Endothelial cell of umbilical vein (primary cell): Measurements from ENCODE around the gene LMBRD1. TPM values are rescaled to one million over a fixed set of nuclear protein-coding genes. Genes with fewer than 3 reads are reported as not detected.

ENCODE experiments used
- BruUV-seq: library from RNA; stranded (reverse); fragments of 400-500 nt; replicated peaks from 2 replicates; lab custom pipeline; 2021; lab: Mats Ljungman, UMichigan
- CTCF ChIA-PET: fragments of 300-600, 350-600 bp; sonication (Branson Sonifier 250); formaldehyde crosslinking; loops from one replicate; lab custom pipeline; 2021; ENCODE audit warnings: antibody characterized with exemption, inconsistent platforms; lab: Charles Lee
- POLR2A ChIA-PET: fragments of 300-600, 350-600 bp; sonication (Branson Sonifier 250); formaldehyde crosslinking; loops from one replicate; lab custom pipeline; 2021; ENCODE audit warnings: antibody characterized with exemption, inconsistent platforms; lab: Charles Lee
- DNase-seq: peaks from one replicate; pipeline ENCODE4 v3.0.0-alpha.2; 2011; ENCODE audit warnings: low read depth, low spot score
- FAIRE-seq: peaks from 2 replicates; lab custom pipeline; 2011; peaks lifted over from hg19 to GRCh38; lab: Jason Lieb, UNC
- H2AFZ ChIP-seq: 2 replicates; pipeline ENCODE4 v1.6.0; 2012; ENCODE audit warnings: low read depth, low read length, control low read depth, inconsistent platforms
- H3K27ac ChIP-seq: 2 replicates; pipeline ENCODE4 v1.5.1; 2011; ENCODE audit warnings: low read depth, mild to moderate bottlenecking, control low read depth, low read length, moderate library complexity; ENCODE audit not compliant: insufficient read depth
- H3K27me3 ChIP-seq, 2 experiments: 2 replicates each; pipeline versions ENCODE4 v1.6.0 to v1.6.1; 2011; ENCODE audit warnings: low read length in 2 of 2, mixed read lengths in 1 of 2; ENCODE audit not compliant: control insufficient read depth in 2 of 2, insufficient read depth in 2 of 2
- H3K36me3 ChIP-seq, 2 experiments: 2 replicates in 1 of 2; 3 replicates in 1 of 2; pipeline ENCODE4 v1.5.1; 2011; ENCODE audit warnings: low read length in 2 of 2, mild to moderate bottlenecking in 1 of 2, moderate library complexity in 1 of 2; ENCODE audit not compliant: control insufficient read depth in 2 of 2, insufficient read depth in 2 of 2; ENCODE audit errors: extremely low read depth in 1 of 2
- H3K4me1 ChIP-seq: 3 replicates; pipeline ENCODE4 v1.5.1; 2011; ENCODE audit warnings: mild to moderate bottlenecking, low read length; ENCODE audit not compliant: control insufficient read depth, insufficient read depth; ENCODE audit errors: extremely low read depth
- H3K4me2 ChIP-seq: 2 replicates; pipeline ENCODE4 v1.6.1; 2011; ENCODE audit warnings: low read length, control low read depth, mixed read lengths; ENCODE audit not compliant: insufficient read depth
- H3K4me3 ChIP-seq, 3 experiments: fragments of 200-600 bp in 1 of 3; sonication (generic), shearing (Covaris generic) in 1 of 3; replicated peaks in 1 of 3; 2 replicates each; pipeline ENCODE4 v1.5.1; 2011 to 2016; ENCODE audit warnings: control low read depth in 3 of 3, low read length in 3 of 3, mild to moderate bottlenecking in 2 of 3, inconsistent platforms in 1 of 3, low read depth in 1 of 3, moderate library complexity in 1 of 3; ENCODE audit not compliant: insufficient read depth in 1 of 3
- H3K79me2 ChIP-seq: 2 replicates; pipeline ENCODE4 v1.6.0; 2012; ENCODE audit warnings: low read length, inconsistent platforms; ENCODE audit not compliant: control insufficient read depth, insufficient read depth
- H3K9ac ChIP-seq: replicated peaks from 2 replicates; pipeline ENCODE3; 2011; ENCODE audit warnings: low read length, control low read depth; ENCODE audit not compliant: insufficient read depth; ENCODE audit errors: extremely low read depth
- H3K9me1 ChIP-seq: replicated peaks from 3 replicates; pipeline ENCODE4 v1.6.0; 2011; ENCODE audit warnings: mild to moderate bottlenecking, low read length; ENCODE audit not compliant: control insufficient read depth, insufficient read depth; ENCODE audit errors: extremely low read depth
- H3K9me3 ChIP-seq: replicated peaks from 2 replicates; pipeline ENCODE4 v1.5.1; 2012; ENCODE audit warnings: low read length, inconsistent platforms; ENCODE audit not compliant: control insufficient read depth, insufficient read depth
- H4K20me1 ChIP-seq: replicated peaks from 2 replicates; pipeline ENCODE3; 2011; ENCODE audit warnings: mild to moderate bottlenecking, low read length; ENCODE audit not compliant: control insufficient read depth, insufficient read depth; ENCODE audit errors: extremely low read depth
- CTCF ChIP-seq, 2 donors: IDR thresholded peaks; 1 replicate in 1 of 2; 2 replicates in 1 of 2; pipeline ENCODE4 v1.5.1; 2011; ENCODE audit warnings: low read length in 2 of 2, mild to moderate bottlenecking in 2 of 2, moderate library complexity in 2 of 2, control low read depth in 1 of 2, inconsistent platforms in 1 of 2, low read depth in 1 of 2; ENCODE audit not compliant: insufficient read depth in 1 of 2; ENCODE audit errors: extremely low read depth in 1 of 2
- EZH2 ChIP-seq: IDR thresholded peaks from 2 replicates; pipeline ENCODE4 v1.6.1; 2012; ENCODE audit warnings: borderline replicate concordance, low read depth, mild to moderate bottlenecking, moderate library complexity, low read length, inconsistent platforms; ENCODE audit not compliant: severe bottlenecking
- FOS ChIP-seq: IDR thresholded peaks from 2 replicates; pipeline ENCODE4 v1.6.1; 2011; ENCODE audit warnings: mild to moderate bottlenecking, low read length, moderate library complexity, borderline replicate concordance; ENCODE audit not compliant: insufficient read depth
- GATA2 ChIP-seq: IDR thresholded peaks from 2 replicates; pipeline ENCODE4 v1.7.0; 2011; ENCODE audit warnings: low read depth, mild to moderate bottlenecking, moderate library complexity, mixed read lengths, low read length; ENCODE audit not compliant: insufficient read length, insufficient read depth
- JUN ChIP-seq: IDR thresholded peaks from 2 replicates; pipeline ENCODE4 v1.6.1; 2011; ENCODE audit warnings: borderline replicate concordance, low read depth; ENCODE audit not compliant: insufficient read length, insufficient read depth
- MAX ChIP-seq: IDR thresholded peaks from 2 replicates; pipeline ENCODE4 v1.6.1; 2011; ENCODE audit not compliant: insufficient read depth, insufficient read length
- MYC ChIP-seq: IDR thresholded peaks from one replicate; pipeline ENCODE4 v1.6.1; 2011; ENCODE audit warnings: mild to moderate bottlenecking, low read depth, low read length
- POLR2A ChIP-seq: IDR thresholded peaks from 2 replicates; pipeline ENCODE4 v1.6.1; 2012; ENCODE audit warnings: low read depth, mild to moderate bottlenecking, control low read depth, low read length
- POLR2AphosphoS5 ChIP-seq: IDR thresholded peaks from 2 replicates; pipeline ENCODE4 v1.6.1; 2012; ENCODE audit warnings: low read depth, mild to moderate bottlenecking, control low read depth, low read length, moderate library complexity; ENCODE audit not compliant: insufficient read depth
- dilution Hi-C: fragments of 300-500 bp; cut with MboI; formaldehyde crosslinking; loops from one replicate; pipeline ENCODE4 v1.15.0; 2019; ENCODE audit warnings: low sequenced_read_pairs; ENCODE audit not compliant: extremely low pct_ligation_motif_present
- intact Hi-C: fragments of 100-400 bp; cut with micrococcal nuclease; formaldehyde crosslinking; loops from one replicate; pipeline ENCODE4 v1.10.0; 2022
- polyA plus RNA-seq, 4 experiments: library from polyadenylated mRNA; depleted of rRNA in 3 of 4; stranded (reverse) in 3 of 4; unstranded in 1 of 4; fragments of >200 nt; gene quantifications; 2 replicates each; pipeline versions ENCODE4 v1.2.1 to v1.2.3, GENCODE V29; 2011 to 2012; ENCODE audit warnings: missing spikeins in 1 of 4
- total RNA-seq: library from RNA; stranded (reverse); gene quantifications from 2 replicates; pipeline ENCODE4 v1.2.3, GENCODE V29; 2021

The LMBRD1 gene
- total and polyA plus RNA-seq, 2 donors (not counting 3 experiments of a cell fraction or from before 2014, with no cell fraction given), result 9.8 to 14.6 TPM

- dilution Hi-C loops, result no loop called here
- H3K4me3 ChIP-seq, result no peak overlapping the region
- H3K9ac ChIP-seq, result no peak overlapping the region
- no peak overlapping the region for H2AFZ ChIP-seq
- CTCF ChIA-PET, result no interaction called here
- no peaks in the 10 kb centered on the region for H3K9me3 ChIP-seq
- TF ChIP-seq JUN (no peak), POLR2A (no peak)
- no peak overlapping the region for H3K27ac ChIP-seq
- no peaks in the 10 kb centered on the region for H4K20me1 ChIP-seq
- H3K4me2 ChIP-seq, result no peak overlapping the region
- H3K79me2 ChIP-seq, result no peaks in the 10 kb centered on the region
- no peaks in the 10 kb centered on the region for H3K27me3 ChIP-seq
- intact Hi-C loops, result no loop called here
- BruUV-seq, result no TSS peak
- FAIRE-seq (no peak), DNase-seq (no peak)
- H3K9me1 ChIP-seq, result no peaks in the 10 kb centered on the region
- POLR2A ChIA-PET, result no interaction called here
- no peaks in the 10 kb centered on the region for H3K4me1 ChIP-seq
- no peaks in the 10 kb centered on the region for H3K36me3 ChIP-seq
Measured at GRCh38 chr6:69820018-69820417, 23.2 kb upstream of the LMBRD1 start.

- DNase-seq (no peak), FAIRE-seq (no peak)
- Histone ChIP-seq H3K9me1 (no peaks in the 10 kb centered on the region), H3K27me3 (no peaks in the 10 kb centered on the region), H3K36me3 (no peaks in the 10 kb centered on the region), H3K9me3 (no peaks in the 10 kb centered on the region), H2AFZ (no peak overlapping the region), H3K27ac (no peak overlapping the region), H3K9ac (no peak overlapping the region), H4K20me1 (no peaks in the 10 kb centered on the region), H3K4me1 (no peaks in the 10 kb centered on the region), H3K4me2 (no peak overlapping the region), H3K79me2 (no peaks in the 10 kb centered on the region), H3K4me3 (no peak overlapping the region)
- ChIA-PET CTCF (no interaction called here), POLR2A (no interaction called here)
- BruUV-seq, result no TSS peak
- TF ChIP-seq CTCF (IDR thresholded peaks at IDR 0.05; ENCODE audit: extremely low read depth in 1 of 2, insufficient read depth in 1 of 2, low read depth in 1 of 2, low read length in 2 of 2) (no peak), POLR2A (no peak), JUN (no peak), FOS (no peak), EZH2 (no peak), MYC (no peak), POLR2AphosphoS5 (no peak), GATA2 (no peak), MAX (no peak)
- dilution Hi-C loops, result no loop called here
- intact Hi-C loops, result no loop called here
Measured at GRCh38 chr6:69819138-69819537, 22.3 kb upstream of the LMBRD1 start.
